Measurements from ENCODE around the gene EMD.
A peak's percentile ranks its signal among the peaks of the same experiment; 100 is the strongest.

The EMD gene

DNA sequence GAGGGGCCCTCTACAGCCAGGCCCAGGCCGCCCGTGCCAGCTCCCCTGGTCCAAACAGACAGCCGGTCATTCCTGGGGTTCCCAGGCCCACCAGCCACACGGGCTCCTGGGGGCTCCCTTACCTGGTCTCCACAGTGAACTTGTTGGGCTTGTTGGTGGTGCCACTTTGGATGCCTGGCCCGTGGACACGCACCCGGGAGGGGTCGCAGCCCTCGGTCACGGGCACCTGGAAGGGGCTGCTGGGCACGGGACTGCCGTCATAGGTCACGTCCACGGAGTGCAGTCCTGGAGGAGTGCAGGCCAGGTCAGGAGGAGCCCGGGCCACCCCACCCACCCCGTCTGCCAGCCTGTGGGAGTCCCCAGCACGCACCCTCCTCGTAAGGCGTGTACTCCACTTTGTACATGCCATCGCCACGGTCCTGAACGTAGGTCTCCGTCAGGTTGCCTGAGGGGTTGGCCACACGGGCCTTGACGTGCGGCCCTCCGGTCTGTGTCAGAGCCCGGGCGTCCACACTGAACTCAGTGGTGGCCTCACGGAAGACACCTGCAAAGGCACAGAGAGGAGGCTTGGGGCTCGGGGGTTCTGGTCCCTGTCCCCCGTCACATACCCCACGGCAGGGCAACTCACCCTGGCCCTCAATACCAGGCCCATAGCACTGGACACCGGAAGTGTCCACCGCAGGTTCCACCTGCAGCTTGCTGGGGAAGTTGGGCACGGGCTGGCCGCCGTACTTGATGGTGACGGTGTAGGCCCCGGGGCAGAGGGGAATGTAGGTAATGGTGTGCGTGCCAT, 19.5 kb upstream of the EMD start:
- Histone ChIP-seq H3K4me1 (ENCODE audit: control extremely low read depth in 1 of 4, control insufficient read depth in 4 of 4, insufficient read depth in 4 of 4, low read length in 3 of 4) (no peaks in the 10 kb centered on the region), H3K36me3 (ENCODE audit: control insufficient read depth in 4 of 4, insufficient read depth in 4 of 4, low read length in 3 of 4) (peaks cover 3 to 84% (median 56%) of the 10 kb centered on the region in 4 experiments), H3K4me3 (ENCODE audit: control insufficient read depth in 1 of 7, extremely low read depth in 1 of 7, insufficient read depth in 4 of 7, low read depth in 2 of 7, low read length in 6 of 7) (no peak overlapping the region), H3K9me3 (ENCODE audit: control extremely low read depth in 1 of 5, control insufficient read depth in 4 of 5, insufficient read depth in 2 of 5, low read depth in 1 of 5, low read length in 4 of 5) (no peaks in the 10 kb centered on the region), H3K27me3 (replicated peaks in 2 of 5; ENCODE audit: control insufficient read depth in 4 of 5, insufficient read depth in 5 of 5, low read length in 4 of 5) (no peaks in the 10 kb centered on the region), H3K27ac (ENCODE audit: insufficient read depth in 1 of 2, low read depth in 1 of 2, low read length in 2 of 2, poor library complexity in 1 of 2, severe bottlenecking in 2 of 2) (no peak overlapping the region)
- WGBS (ENCODE audit: insufficient coverage), result 95% methylated on average over 35 of the region's 41 CpGs
- POLR2A ChIA-PET, result no interaction called here
- CTCF ChIA-PET, result no interaction called here
- DNase-seq, result no peak

DNA sequence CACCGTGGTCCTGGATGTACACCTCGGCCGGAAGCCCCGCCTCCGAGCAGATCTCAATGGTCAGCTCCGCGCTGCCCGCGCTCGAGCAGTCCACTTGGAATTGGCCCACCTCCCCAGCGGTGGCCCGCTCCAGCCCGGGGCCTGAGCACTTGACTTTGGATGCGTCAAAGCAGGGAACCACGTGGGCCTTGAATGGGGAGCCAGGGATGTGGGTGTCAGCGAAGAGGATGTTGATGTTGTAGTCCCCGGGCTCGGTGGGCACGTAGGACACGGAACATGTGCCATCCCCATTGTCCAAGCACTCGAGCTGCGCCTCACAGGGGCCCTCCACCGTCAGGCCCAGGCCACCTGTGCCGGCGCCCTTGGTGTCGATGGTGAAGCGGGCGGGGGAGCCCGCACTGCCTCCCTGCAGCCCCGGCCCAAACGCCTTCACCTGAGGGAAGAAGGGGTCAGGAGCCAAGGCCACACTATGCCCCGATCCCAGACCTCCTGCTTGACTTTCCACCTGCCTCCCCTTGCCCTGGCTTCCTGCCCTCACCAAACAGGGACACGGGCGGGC, 18.9 kb upstream of the EMD start:
- Histone ChIP-seq H3K27ac (ENCODE audit: insufficient read depth in 1 of 2, low read depth in 1 of 2, low read length in 2 of 2, poor library complexity in 1 of 2, severe bottlenecking in 2 of 2) (no peak overlapping the region), H3K4me3 (ENCODE audit: control insufficient read depth in 1 of 7, extremely low read depth in 1 of 7, insufficient read depth in 4 of 7, low read depth in 2 of 7, low read length in 6 of 7) (no peak overlapping the region), H3K9me3 (ENCODE audit: control extremely low read depth in 1 of 5, control insufficient read depth in 4 of 5, insufficient read depth in 2 of 5, low read depth in 1 of 5, low read length in 4 of 5) (no peaks in the 10 kb centered on the region), H3K36me3 (ENCODE audit: control insufficient read depth in 4 of 4, insufficient read depth in 4 of 4, low read length in 3 of 4) (peaks cover 3 to 84% (median 53%) of the 10 kb centered on the region in 4 experiments), H3K27me3 (replicated peaks in 2 of 5; ENCODE audit: control insufficient read depth in 4 of 5, insufficient read depth in 5 of 5, low read length in 4 of 5) (no peaks in the 10 kb centered on the region), H3K4me1 (ENCODE audit: control extremely low read depth in 1 of 4, control insufficient read depth in 4 of 4, insufficient read depth in 4 of 4, low read length in 3 of 4) (no peaks in the 10 kb centered on the region)
- POLR2A ChIA-PET, result no interaction called here
- CTCF ChIA-PET, result no interaction called here
- WGBS (ENCODE audit: insufficient coverage), result 94% methylated on average over 32 of the region's 34 CpGs
- DNase-seq, result no peak

DNA sequence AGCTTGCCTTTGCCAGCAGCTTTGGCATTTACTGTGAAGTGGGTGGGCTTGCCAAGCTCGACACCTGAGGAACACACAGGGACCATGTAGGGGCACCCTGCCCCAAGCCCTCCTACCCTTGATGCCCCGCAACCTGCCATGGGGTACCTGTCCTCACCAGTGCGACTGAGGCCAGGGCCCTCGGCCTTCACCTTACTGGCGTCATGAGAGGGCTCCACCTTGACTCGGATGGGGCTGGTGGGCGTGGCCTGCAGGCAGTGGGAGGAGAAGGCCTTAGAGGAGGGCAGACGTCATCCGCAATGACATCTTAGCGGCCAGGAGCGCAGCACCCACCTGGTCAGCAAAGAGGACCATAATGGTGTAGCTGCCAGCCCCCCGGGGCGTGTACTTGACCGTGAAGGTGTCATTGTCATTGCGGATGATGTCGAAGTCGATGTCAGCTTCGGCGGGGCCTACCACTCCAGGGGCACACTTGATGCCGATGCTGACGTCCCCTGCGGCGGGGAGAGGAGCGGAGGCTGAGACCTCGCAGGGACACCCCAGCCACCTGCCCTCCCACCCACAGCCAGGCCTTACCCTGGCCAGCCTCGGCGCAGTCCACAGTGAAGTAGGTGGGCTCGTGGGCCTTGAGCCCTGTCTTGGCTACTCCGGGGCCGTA, 16.9 kb upstream of the EMD start:
- CTCF ChIA-PET, result interaction anchor here (0.8 to 1.7 kb wide), 4 partner anchors 9 to 180 kb away, joined by 3 to 7 read pairs (median 4); no protein-coding TSS in a partner anchor
- Histone ChIP-seq H3K9me3 (ENCODE audit: control extremely low read depth in 1 of 5, control insufficient read depth in 4 of 5, insufficient read depth in 2 of 5, low read depth in 1 of 5, low read length in 4 of 5) (no peaks in the 10 kb centered on the region), H3K4me1 (ENCODE audit: control extremely low read depth in 1 of 4, control insufficient read depth in 4 of 4, insufficient read depth in 4 of 4, low read length in 3 of 4) (peaks cover 0 to 1% (median under 1%) of the 10 kb centered on the region in 4 experiments), H3K27me3 (replicated peaks in 2 of 5; ENCODE audit: control insufficient read depth in 4 of 5, insufficient read depth in 5 of 5, low read length in 4 of 5) (no peaks in the 10 kb centered on the region), H3K4me3 (ENCODE audit: control insufficient read depth in 1 of 7, extremely low read depth in 1 of 7, insufficient read depth in 4 of 7, low read depth in 2 of 7, low read length in 6 of 7) (no peak overlapping the region), H3K27ac (ENCODE audit: insufficient read depth in 1 of 2, low read depth in 1 of 2, low read length in 2 of 2, poor library complexity in 1 of 2, severe bottlenecking in 2 of 2) (no peak overlapping the region), H3K36me3 (ENCODE audit: control insufficient read depth in 4 of 4, insufficient read depth in 4 of 4, low read length in 3 of 4) (peaks cover 3 to 87% (median 54%) of the 10 kb centered on the region in 4 experiments)
- no peak for DNase-seq
- POLR2A ChIA-PET, result interaction anchor here (0.8 to 1.0 kb wide), 3 partner anchors 10 to 349 kb away, joined by 3 read pairs; no protein-coding TSS in a partner anchor
- WGBS (ENCODE audit: insufficient coverage), result 96% methylated on average over 26 of the region's 30 CpGs

DNA sequence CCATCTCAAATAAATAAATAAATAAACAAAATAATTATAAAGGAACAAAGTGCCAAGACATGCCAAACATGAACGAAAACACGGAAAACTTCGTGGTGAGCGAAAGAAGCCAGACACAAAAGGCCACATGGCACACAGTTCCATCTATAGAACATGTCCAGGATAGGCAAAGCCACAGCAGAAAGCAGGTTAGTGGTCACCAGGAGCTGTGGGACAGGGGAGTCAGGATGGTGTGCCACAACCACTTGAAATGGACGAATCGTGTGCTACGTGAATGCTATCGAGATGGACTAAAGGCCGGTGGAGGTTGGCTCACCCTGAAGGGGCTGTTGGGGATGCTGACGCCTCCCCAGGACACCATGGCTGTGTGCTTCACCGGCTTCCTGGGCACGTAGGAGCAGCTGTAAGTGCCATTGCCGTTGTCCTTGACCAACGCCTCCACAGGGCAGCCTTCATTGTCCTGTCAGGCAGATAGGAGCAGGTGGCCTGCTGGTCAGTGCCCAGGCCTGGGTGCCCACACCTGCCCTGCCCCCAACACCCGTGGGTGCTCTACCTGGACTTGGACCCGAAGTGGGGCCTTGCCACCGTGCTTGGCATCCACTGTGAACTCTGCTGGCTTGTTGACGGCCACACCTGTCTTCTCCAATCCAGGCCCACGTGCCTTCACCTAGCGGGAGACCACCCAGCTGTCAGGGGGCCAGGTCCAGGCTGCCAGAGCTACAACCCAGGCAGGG, 15.2 kb upstream of the EMD start:
- Histone ChIP-seq H3K9me3 (ENCODE audit: control extremely low read depth in 1 of 5, control insufficient read depth in 4 of 5, insufficient read depth in 2 of 5, low read depth in 1 of 5, low read length in 4 of 5) (no peaks in the 10 kb centered on the region), H3K27ac (ENCODE audit: insufficient read depth in 1 of 2, low read depth in 1 of 2, low read length in 2 of 2, poor library complexity in 1 of 2, severe bottlenecking in 2 of 2) (no peak overlapping the region), H3K36me3 (ENCODE audit: control insufficient read depth in 4 of 4, insufficient read depth in 4 of 4, low read length in 3 of 4) (peaks cover 3 to 78% (median 49%) of the 10 kb centered on the region in 4 experiments), H3K27me3 (replicated peaks in 2 of 5; ENCODE audit: control insufficient read depth in 4 of 5, insufficient read depth in 5 of 5, low read length in 4 of 5) (no peaks in the 10 kb centered on the region), H3K4me1 (ENCODE audit: control extremely low read depth in 1 of 4, control insufficient read depth in 4 of 4, insufficient read depth in 4 of 4, low read length in 3 of 4) (peaks cover 0 to 17% (median 14%) of the 10 kb centered on the region in 4 experiments), H3K4me3 (ENCODE audit: control insufficient read depth in 1 of 7, extremely low read depth in 1 of 7, insufficient read depth in 4 of 7, low read depth in 2 of 7, low read length in 6 of 7) (no peak overlapping the region)
- DNase-seq, result no peak
- whole genome bisulfite sequencing (ENCODE audit: insufficient coverage), result 95% methylated on average over 20 of the region's 20 CpGs
- CTCF ChIA-PET, result interaction anchor here (1.0 kb wide), 1 partner anchor 15 kb away, joined by 3 read pairs; no protein-coding TSS in a partner anchor
- POLR2A ChIA-PET, result no interaction called here

DNA sequence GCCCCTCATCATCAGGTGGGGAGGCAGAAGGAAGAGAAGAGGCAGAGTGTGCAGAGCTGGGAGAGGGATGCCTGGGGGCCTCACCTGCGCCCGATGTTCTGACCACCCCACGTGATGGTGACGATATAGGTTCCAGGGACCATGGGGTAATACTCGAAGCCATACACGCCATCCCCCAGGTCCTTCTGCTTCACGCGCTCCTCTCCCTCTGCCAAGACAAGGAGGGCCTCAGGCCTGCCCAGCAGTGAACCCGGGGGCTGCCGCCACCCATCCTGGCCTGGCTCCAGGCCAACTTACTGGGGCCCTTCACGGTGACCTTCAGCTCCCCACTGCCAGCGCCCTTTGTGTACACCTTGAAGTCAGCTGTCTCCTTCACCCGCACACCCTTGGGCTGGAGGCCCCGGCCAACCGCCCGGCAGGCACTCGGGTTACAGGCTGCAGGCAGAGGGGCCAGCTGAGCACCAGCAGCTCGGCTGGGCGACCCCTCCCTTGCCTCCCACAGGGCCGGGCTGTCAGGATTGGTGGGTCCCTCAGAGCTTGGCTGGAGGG, 14.0 kb upstream of the EMD start:
- Histone ChIP-seq H3K27me3 (replicated peaks in 2 of 5; ENCODE audit: control insufficient read depth in 4 of 5, insufficient read depth in 5 of 5, low read length in 4 of 5) (no peaks in the 10 kb centered on the region), H3K4me1 (ENCODE audit: control extremely low read depth in 1 of 4, control insufficient read depth in 4 of 4, insufficient read depth in 4 of 4, low read length in 3 of 4) (peaks cover 3 to 24% (median 23%) of the 10 kb centered on the region in 4 experiments), H3K27ac (ENCODE audit: insufficient read depth in 1 of 2, low read depth in 1 of 2, low read length in 2 of 2, poor library complexity in 1 of 2, severe bottlenecking in 2 of 2) (no peak overlapping the region), H3K36me3 (ENCODE audit: control insufficient read depth in 4 of 4, insufficient read depth in 4 of 4, low read length in 3 of 4) (peaks cover 0 to 66% (median 42%) of the 10 kb centered on the region in 4 experiments), H3K4me3 (ENCODE audit: control insufficient read depth in 1 of 7, extremely low read depth in 1 of 7, insufficient read depth in 4 of 7, low read depth in 2 of 7, low read length in 6 of 7) (no peak overlapping the region), H3K9me3 (ENCODE audit: control extremely low read depth in 1 of 5, control insufficient read depth in 4 of 5, insufficient read depth in 2 of 5, low read depth in 1 of 5, low read length in 4 of 5) (no peaks in the 10 kb centered on the region)
- no peak for DNase-seq
- WGBS (ENCODE audit: insufficient coverage), result 97% methylated on average over 16 of the region's 20 CpGs
- POLR2A ChIA-PET, result no interaction called here
- CTCF ChIA-PET, result no interaction called here

DNA sequence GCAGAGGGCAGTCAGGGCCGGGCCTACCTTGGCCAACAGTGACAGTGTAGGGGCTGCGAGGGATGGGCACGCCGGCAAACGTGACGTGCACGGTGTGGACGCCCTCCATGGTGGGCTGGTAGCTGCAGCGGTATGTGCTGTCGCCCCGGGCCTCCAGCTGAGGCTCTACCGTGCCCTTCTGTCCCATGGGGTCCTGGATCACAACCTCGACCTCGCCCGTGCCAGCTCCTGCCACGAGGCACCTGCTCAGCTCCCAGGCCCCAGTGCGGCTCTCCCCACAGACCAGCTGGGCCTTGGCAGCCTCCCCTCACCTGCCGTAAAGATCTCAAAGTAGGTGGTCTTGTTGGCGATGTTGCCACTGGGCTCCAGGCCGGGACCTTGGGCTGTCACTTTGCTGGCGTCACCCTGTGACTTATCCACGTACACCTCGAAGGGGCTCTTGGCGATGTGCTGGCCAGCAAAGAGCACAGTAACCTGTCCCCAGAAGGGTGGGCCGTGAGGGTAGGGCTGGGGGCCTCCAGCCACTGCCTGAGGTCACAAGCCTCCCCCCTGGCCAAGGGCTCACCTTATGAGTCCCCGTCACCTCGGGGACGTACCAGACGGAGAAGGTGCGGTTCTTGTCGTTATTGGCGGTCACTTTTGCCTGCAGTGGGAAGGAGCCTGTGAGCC, 13.0 kb upstream of the EMD start:
- no peak for DNase-seq
- peaks cover 3 to 24% (median 23%) of the 10 kb centered on the region in 4 experiments for H3K4me1 ChIP-seq (ENCODE audit: control extremely low read depth in 1 of 4, control insufficient read depth in 4 of 4, insufficient read depth in 4 of 4, low read length in 3 of 4)
- no peaks in the 10 kb centered on the region for H3K9me3 ChIP-seq (ENCODE audit: control extremely low read depth in 1 of 5, control insufficient read depth in 4 of 5, insufficient read depth in 2 of 5, low read depth in 1 of 5, low read length in 4 of 5)
- H3K27ac ChIP-seq (ENCODE audit: insufficient read depth in 1 of 2, low read depth in 1 of 2, low read length in 2 of 2, poor library complexity in 1 of 2, severe bottlenecking in 2 of 2), result peak overlapping the region in 1 of 2 experiments; percentile 14
- no peaks in the 10 kb centered on the region for H3K27me3 ChIP-seq (replicated peaks in 2 of 5; ENCODE audit: control insufficient read depth in 4 of 5, insufficient read depth in 5 of 5, low read length in 4 of 5)
- no peak overlapping the region for H3K4me3 ChIP-seq (ENCODE audit: control insufficient read depth in 1 of 7, extremely low read depth in 1 of 7, insufficient read depth in 4 of 7, low read depth in 2 of 7, low read length in 6 of 7)
- 92% methylated on average over 32 of the region's 32 CpGs for WGBS (ENCODE audit: insufficient coverage)
- POLR2A ChIA-PET, result no interaction called here
- CTCF ChIA-PET, result no interaction called here
- peaks cover 0 to 62% (median 40%) of the 10 kb centered on the region in 4 experiments for H3K36me3 ChIP-seq (ENCODE audit: control insufficient read depth in 4 of 4, insufficient read depth in 4 of 4, low read length in 3 of 4)
